ENCODE measurements around the gene FTO. TPM values are rescaled to one million over a fixed set of nuclear protein-coding genes. Genes with fewer than 3 reads are reported as not detected.
A peak's percentile ranks its signal among the peaks of the same experiment; 100 is the strongest.
"Not testable (repeated sequence)": the region's sequence is repeated elsewhere in the genome, so short reads cannot be mapped to it uniquely, and the experiment has no call there.

Gene FTO
- 67.2 TPM for total RNA-seq (ENCODE audit: insufficient read depth, low replicate concordance)

DNA sequence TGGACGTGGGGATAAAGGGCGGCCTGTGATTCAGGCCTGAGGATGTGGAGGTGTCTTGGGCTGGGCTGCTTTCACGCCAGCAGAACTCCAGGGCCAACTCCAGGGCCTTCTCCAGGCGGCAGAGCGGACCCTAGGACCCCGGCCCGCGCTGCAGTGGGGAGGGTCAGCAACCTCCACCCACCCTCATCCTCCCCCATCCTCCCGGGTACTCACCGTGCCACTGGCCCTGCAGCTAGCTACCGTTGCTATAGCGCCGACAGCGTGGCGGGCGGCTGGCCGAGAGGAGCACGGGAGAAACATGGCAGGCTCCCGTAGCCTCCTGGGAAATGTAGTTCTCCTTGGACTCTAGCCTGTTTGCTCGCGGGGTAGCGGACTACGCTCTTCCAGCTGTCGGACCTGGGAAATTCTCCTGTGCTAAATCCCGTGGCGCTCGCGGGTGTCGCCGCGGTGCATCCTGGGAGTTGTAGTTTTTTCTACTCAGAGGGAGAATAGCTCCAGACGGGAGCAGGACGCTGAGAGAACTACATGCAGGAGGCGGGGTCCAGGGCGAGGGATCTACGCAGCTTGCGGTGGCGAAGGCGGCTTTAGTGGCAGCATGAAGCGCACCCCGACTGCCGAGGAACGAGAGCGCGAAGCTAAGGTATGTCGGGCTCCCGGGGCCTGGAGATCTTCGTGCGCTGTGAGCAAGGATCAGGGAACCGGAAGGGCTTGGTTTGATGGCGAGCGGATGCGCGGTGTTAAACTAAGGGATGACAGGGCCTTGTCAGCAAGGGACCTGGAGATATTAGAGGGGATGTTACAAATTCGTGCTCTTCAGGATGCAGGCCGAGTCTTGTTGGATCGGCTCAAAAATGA lies at the start of gene FTO, which contains the start of gene RPGRIP1L:
Gene FTO (plus strand): TSS at position 567 of the 855 bp plus-strand sequence.
Gene RPGRIP1L (minus strand): TSS at position 270 of the 855 bp plus-strand sequence. CDS start 3,136 bp downstream, outside the sequence.
- peak; percentile 100 for DNase-seq (ENCODE audit: low spot score)

DNA sequence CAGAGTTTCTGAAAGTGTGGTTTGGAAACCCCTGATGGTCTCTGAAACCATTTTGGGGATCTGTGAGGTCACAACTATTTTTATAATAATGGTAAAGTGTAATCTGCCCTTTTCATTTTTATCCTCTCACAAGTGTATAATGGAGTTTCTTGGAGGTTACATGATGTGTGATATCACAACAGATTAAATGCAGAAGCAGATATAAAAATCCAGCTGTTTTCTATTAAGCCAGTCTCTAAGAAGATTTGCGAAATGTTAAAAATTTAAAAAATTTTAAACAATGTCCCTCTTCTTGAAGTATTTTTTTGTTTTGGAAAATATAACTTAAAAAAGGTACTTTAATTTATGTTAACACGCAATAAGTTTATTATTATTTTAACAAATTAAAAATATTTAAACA lies 49.0 kb upstream of the FTO start:
- no peak for DNase-seq (ENCODE audit: low spot score)

DNA sequence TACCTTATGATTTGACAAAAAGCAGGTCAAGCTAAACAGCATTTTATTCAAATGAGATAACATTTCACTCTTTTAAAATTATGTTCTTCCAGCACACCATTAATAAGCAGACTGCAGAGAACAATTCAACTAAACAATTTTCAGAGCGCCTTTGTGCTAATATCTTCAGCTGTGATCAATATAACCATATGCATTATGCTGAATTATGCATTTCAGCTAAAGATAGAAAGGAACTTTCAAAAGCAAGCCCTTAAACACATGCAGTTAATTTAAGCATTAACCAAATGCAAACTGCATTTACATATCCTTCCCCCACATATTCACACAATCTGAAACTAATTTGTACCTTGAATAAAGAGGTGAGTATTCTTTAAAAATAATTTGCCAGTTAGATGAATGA lies 41.9 kb upstream of the FTO start:
- no peak for DNase-seq (ENCODE audit: low spot score)

DNA sequence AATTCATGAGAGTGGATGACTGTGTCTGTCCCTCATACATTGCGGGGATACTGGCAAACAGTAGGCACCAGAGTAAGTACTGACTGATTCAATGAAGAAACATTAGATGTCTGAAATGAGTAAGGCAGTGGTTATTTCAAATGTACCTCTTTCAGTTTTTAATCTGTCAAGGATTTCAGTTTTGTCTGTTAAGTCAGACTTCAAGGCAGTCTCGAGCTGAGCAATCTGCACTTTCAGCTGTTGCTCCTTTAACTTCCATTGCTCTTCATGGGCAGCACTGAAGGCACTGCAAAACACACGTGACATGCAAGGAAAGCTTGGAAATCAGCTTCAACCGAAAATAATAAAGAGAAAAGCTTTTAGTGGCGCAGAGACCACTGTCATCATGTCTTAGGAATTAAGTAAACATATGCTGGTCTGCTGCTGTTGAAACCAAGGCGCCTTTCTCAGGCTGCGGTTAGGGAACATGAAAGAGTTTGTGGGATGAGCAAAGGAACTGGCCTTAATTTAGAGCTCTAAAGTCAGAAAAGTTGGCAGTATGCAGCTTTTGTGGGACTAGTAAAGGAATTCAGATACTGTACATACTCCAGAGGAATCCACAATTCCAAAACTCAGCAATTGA lies 39.1 kb upstream of the FTO start:
- DNase-seq (ENCODE audit: low spot score) = peak; percentile 96

DNA sequence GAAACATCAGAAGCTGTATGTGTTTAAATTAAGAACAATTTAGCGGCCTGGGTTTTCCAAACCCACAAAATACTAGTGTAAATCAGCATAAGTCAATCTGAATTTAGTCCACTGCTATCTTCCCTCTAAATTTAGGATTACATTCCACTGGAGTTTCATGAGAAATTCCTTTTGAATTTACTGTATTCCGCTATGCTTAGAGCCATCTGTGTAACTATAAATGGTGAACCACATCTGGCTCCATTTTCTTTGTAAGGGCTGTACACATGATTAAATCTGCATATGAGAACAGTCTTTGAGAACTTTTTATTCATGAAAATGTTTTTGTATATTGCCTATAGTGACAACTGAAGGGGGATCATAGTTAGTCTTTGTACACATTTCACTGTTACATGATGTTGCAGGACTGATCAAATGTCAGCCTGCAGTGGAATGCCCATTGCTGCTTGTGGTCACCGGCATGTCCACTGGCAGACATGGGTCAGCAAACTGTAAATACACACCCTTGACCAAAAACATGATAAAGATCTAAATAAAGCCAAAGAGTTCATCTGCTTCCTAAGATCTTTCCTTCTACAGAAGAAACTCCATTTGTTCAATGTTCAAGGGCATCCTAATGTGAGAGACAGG lies 37.1 kb upstream of the FTO start:
- DNase-seq (ENCODE audit: low spot score) = peak; percentile 81

DNA sequence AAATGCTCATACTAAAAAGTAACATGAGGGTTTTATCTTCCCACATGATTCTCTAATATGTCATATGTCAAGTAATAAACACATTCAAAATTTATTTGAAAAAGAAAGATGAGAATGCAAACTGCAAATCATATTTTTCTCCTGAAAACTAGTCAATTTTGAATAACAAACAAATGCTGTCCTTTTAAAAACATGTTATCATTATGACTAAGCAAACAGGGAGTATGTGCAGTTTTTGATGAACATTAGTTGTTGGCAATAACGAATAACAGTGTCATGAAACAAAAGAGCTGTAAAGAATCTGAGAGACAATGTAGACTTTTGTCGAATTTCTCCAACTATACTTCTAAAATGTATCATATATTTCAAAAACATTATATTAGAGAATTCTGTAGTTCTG lies 35.1 kb upstream of the FTO start:
- DNase-seq (ENCODE audit: low spot score) = no peak

DNA sequence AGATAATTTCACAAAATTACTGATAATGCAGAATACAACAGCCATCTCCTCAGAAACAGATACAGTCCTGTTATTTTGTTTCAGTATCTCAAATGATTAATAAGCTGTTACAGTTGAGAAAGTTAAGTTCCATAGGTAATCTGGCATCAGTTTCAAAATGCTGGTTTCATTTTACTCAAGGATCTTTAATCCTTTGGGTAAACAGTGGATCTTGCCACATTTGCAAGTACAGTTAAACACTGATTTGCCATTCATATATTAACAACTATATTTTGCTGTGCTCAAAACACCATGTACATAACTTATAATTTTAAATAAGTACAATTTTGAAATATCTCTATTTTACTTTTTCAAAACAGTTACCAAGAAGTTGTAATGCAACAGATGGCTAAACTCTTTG lies 31.5 kb upstream of the FTO start:
- DNase-seq (ENCODE audit: low spot score) = no peak

DNA sequence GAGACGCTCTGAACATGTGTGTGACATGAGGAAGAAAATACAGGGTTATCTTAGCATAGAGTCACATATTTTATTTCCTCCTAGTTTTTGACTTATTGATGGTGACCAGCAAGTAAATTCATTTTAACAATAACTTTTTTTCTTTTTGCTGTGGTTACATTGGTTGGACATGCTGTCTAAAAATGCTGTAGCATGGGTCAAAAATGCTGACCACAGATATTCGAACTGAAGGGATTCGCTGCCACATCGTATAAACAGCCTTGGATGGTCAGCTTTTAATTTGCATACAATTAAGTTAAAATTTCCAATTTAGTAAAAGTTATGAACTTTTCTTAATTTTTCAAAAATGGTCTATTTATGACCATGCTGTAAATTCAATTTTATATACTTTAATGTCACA lies 30.8 kb upstream of the FTO start:
- DNase-seq (ENCODE audit: low spot score) = no peak

DNA sequence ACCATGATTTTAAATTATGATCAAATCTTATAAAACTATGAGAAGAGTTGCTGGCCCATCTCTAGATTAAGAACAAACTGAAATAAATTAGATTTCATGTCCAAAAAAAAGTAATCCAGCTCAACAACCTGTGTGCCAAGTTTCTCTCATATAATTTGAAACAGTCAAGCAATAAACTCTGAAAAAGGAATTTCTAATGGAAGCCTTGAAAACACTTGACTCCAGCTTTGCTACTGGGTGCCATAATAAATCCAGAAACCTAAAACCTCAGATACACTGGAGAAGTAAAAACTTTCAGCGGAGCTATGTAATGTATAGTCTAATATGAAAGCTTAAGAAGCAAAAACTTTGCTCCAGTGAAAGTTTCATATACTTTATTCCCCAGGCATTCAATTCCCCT lies 25.8 kb upstream of the FTO start:
- DNase-seq (ENCODE audit: low spot score) = no peak

DNA sequence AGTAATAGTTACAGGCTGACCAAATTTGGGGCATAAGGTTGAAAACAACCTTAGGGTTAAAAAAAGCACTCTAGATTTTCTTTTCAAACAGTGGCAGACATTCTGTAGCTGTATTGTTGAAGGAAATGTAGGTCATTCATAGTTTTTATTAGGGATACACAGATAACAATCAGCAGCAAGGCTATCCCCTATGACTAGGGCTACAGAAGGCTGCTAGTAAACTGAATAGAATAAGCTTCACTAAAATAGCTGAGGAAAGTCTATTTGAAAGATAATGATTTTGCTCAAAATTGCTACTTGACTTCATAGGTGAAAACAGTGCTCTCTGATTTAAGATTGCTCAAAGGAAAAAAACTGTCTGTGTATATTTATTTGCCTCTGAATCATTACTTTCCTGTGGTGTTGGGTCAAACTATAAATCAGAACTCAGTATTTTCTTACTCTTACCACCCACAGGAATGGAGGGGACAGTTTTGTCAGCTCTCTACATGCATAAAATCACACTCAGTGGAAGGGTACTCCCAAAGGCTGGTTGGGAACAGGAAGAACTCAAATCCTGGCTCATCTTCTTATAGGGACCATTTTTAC lies 25.1 kb upstream of the FTO start:
- DNase-seq (ENCODE audit: low spot score) = no peak

DNA sequence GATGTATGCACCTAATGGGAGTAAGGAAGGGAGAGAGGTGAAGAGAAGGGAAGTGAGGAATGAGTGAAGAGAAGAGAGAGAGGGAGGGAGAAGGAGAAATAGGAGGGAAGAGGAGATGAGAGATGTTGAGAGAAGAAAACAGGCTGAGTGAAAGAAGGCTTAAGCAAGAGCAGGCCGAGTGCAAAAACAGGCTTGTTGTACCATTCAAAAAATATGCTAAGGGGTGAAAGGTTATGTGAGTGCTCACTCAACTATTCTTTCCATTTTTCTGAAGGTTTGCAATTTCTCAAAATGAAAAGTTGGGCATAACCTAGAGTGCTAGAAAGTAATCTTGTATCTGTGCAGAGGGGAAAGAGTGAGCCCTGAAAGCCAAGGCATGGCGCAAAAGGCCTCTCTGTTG lies 23.2 kb upstream of the FTO start:
- no peak for DNase-seq (ENCODE audit: low spot score)

DNA sequence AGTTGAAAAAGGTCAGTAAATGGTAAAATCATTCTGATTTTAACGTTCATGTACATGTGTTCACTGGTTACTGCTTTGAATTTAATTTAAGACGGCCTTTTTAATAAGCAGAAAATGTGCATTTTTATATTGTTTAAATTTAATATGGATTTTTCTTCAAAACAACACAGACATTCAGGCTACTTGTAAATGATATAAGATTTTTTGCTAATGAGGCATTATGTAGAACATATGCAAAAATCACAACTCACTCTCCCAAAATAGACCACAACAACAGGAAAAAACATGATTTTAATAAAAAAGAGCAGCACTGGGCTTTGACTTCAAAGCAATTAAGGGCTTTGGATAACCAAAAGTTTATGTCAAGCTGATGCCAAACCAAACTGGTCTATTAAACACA lies 22.6 kb upstream of the FTO start:
- DNase-seq (ENCODE audit: low spot score) = no peak

DNA sequence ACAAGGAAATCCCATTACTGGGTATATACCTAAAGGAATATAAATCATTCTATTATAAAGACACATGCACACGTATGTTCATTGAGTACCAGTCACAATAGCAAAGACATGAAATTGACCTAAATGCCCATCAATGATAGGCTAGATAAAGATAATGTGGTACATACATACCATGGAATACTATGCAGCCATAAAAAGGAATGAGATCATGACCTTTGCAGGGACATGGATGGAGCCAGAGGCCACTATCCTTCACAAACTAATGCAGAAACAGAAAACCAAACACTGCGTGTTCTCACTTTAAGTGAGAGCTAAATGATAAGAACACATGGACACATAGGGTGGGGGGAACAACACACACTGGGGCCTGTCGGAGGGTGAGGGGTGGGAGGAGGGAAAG lies 18.6 kb upstream of the FTO start:
- not testable (repeated sequence) for DNase-seq (ENCODE audit: low spot score)

DNA sequence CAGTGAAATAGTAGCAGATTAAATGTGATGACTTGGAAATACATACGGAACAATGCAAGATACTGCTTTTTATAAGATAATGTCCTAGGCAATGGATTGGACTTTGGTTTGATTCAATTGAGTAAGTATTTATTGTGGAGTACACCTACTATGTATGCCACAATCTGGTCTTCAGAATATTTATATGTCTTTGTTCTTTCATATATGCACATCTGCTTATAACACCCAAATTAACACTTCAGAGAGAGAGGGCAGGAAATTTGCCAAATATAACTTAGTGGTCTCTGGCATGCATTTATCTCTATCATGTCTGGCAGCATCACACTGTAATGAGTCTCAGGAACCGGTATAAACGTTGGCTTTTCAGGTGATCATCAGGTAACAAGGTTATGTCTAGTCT lies 17.2 kb upstream of the FTO start:
- DNase-seq (ENCODE audit: low spot score) = no peak

DNA sequence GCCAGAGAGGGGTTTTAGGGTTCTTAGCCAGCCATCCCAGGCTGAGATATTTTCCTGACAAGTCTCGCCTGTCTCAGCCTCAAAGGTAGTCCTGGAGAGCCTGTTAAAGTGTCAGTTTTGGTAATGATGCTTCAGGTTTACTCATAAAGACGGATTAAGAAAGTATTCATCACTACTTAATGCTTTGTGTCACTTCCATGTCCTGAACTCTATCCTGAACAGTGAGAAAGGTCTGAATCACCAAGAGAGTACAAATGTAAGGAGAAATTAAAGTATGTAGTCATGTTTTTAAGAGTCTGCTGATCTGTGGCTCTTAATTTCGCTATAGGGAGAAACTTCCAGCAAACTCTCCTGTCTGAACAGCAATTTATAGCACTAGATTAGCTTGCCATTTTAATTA lies 14.3 kb upstream of the FTO start:
- no peak for DNase-seq (ENCODE audit: low spot score)

DNA sequence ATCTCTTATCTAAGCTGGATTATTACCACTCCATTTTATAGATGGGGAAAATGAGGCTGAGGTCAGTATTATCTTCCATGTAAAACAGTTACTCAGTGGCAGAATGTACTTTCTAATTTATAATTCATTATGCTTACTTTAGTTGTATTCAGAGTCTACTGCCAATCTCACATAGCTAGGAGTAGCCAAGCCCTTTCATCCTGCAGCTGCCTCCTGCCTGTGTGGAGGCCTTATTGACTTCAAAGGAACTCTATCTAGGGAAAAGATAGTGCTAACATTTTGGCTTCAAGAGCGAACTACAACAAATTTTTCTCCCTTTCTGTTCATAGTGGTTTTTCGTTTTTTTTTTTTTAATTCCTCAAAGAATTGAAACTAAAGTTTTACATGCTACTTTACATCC lies 13.2 kb upstream of the FTO start:
- peak; percentile 33 for DNase-seq (ENCODE audit: low spot score)

DNA sequence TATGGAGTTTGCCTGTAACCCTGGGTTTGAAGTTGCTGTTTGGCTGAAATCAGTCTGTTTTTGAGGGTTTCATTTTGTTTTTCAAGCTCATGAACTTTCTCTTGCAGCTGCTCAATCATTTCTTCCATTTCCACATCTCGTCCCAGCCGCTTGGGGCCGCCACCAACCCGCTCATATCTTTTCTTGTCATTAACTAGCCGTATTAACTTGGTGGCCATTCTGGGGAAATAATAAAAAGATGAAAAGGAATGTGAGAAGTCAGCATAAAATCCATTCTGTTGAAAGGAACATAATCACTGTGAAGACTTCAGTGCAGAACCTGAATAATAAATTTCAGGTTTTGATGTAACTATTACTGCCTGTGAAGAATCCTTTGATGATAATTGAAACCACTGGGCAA lies 11.8 kb upstream of the FTO start:
- DNase-seq (ENCODE audit: low spot score) = peak; percentile 43

DNA sequence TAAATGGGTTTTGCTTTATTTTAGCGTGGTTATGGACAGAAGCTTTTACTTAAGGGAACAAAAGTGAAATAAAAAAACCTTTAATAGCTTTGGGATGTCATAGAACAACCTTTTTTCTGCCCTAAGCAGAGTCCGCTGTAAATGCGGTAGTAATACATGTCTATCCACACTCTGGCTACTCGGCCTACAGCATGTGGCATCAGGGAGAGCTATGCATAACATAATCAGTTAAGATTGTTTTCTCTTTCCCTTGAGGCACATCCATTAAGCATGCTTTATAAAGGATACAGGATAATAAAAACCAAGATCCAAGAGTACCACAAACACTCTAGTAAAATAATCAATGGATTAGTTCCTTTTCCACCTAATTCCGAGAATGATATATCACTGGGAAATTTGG lies 10.6 kb upstream of the FTO start:
- DNase-seq (ENCODE audit: low spot score) = no peak

DNA sequence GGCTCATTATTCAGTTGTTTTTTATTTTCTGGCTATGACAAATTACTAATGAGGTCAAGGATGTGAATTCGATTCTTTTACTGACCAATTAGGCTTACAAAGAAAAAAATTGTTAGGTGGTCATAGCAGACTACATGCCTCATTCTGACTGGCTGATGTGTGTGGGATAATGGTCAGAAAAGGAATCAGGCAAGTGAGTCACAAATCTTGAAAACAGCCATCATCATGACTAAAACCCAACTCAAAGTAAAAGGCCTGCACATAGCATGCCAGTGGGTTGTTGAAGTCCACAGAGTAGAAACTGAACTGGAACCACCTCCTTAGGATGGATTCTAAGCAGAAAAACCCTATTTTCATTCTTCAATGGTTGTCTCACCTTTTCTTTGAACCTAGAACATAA lies 8.9 kb upstream of the FTO start:
- no peak for DNase-seq (ENCODE audit: low spot score)

DNA sequence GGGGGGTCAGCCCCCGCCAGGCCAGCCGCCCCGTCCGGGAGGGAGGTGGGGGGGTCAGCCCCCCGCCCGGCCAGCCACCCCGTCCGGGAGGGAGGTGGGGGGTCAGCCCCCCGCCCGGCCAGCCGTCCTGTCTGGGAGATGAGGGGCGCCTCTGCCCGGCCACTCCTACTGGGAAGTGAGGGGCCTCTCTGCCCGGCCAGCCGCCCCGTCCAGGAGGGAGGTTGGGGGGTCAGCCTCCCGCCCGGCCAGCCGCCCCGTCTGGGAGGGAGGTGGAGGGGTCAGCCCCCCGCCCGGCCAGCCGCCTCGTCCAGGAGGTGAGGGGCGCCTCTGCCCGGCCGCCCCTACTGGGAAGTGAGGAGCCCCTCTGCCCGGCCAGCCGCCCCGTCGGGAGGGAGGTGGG lies 5.7 kb upstream of the FTO start:
- DNase-seq (ENCODE audit: low spot score) = not testable (repeated sequence)

DNA sequence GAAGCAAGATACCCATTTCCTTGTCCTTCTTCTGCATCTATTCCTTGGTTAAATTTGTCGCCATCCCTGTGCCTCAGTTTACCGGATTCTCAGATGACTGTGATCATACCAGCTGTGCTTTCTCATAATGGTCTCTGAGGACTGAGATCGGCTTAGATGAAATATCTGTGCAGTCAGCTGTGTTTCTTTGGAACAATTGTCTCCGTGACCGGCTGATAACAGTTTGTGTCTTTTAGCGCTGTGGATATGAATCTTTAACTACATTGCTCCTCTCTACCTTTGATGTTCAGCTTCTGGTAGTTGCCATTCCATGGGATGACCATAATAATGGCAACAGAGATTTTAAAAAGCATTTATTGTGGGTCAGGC lies 473 bp downstream of the FTO start:
- no peak for DNase-seq (ENCODE audit: low spot score)

DNA sequence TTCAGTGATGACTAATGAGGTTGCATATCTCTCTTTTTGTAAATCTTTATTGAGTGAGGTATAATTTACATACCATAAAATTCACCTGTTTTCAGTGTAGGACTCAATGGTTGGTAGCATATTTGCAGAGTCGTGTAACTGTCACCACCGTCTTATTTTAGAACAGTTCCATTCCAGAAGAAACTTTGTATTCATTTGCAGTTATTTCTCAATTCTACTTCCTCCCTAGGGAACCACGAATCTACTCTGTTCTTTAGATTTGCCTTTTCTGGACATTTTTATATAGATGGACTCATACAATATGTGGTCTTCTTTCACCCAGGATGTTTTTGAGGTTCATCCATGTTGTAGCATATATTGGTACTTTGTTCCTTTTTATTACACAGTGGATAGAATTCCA lies 3.7 kb downstream of the FTO start:
- DNase-seq (ENCODE audit: low spot score) = no peak
